K562 (cell line): Measurements from ENCODE around the gene ARHGAP18. TPM values are rescaled to one million over a fixed set of nuclear protein-coding genes. Genes with fewer than 3 reads are reported as not detected.

ENCODE experiments used
- ATAC-seq: fragments of 200-7000 bp; cut with Tn5 transposase; 3 replicates; pipeline ENCODE4 v1.9.1; 2020; ENCODE audit warnings: moderate library complexity
- BruUV-seq: library from RNA; stranded (reverse); fragments of 400-500 nt; replicated peaks from 2 replicates; lab custom pipeline; 2021; lab: Mats Ljungman, UMichigan
- CTCF ChIA-PET: fragments of 300-600 bp; formaldehyde crosslinking; extraction: SDS; loops from one replicate; lab custom pipeline; 2021; ENCODE audit warnings: low intra/inter-chr PET ratio; lab: Yijun Ruan, JAX
- POLR2A ChIA-PET: fragments of 300-600, 350-650 bp; sonication (Branson Sonifier 250); formaldehyde crosslinking; extraction: SDS; loops from one replicate; lab custom pipeline; 2021; ENCODE audit warnings: antibody characterized with exemption, inconsistent platforms; lab: Yijun Ruan, JAX
- DNase-seq, 4 experiments: peaks; one replicate each; pipeline versions ENCODE4 v3.0.0 to v3.0.0-alpha.2; 2011 to 2018; ENCODE audit warnings: low spot score in 3 of 4, mixed read lengths in 3 of 4; ENCODE audit errors: extremely low read depth in 1 of 4
- FAIRE-seq: peaks from 2 replicates; lab custom pipeline; 2011; peaks lifted over from hg19 to GRCh38; lab: Jason Lieb, UNC
- H2AFZ ChIP-seq: 2 replicates; pipeline ENCODE4 v1.6.0; 2011; ENCODE audit warnings: low read depth, low read length, control low read depth, inconsistent platforms
- H3K27ac ChIP-seq: fragments of 200-600 bp; 3 replicates; pipeline ENCODE4 v1.8.0; 2011; ENCODE audit warnings: low read depth, mild to moderate bottlenecking, control low read depth, inconsistent platforms, low read length, moderate library complexity, mixed read lengths; ENCODE audit errors: extremely low read depth
- H3K27me3 ChIP-seq, 2 experiments: fragments of 300-600 bp in 1 of 2; 2 replicates in 1 of 2; 3 replicates in 1 of 2; pipeline versions ENCODE4 v1.6.0 to v1.8.0; 2011; ENCODE audit warnings: inconsistent platforms in 2 of 2, low read length in 2 of 2, mild to moderate bottlenecking in 1 of 2, mixed read lengths in 1 of 2, moderate library complexity in 1 of 2; ENCODE audit not compliant: control insufficient read depth in 2 of 2, insufficient read depth in 2 of 2
- H3K36me3 ChIP-seq: fragments of 300-600 bp; 3 replicates; pipeline ENCODE4 v1.8.0; 2011; ENCODE audit warnings: mild to moderate bottlenecking, low read length, inconsistent platforms; ENCODE audit not compliant: control insufficient read depth, insufficient read depth
- H3K4me1 ChIP-seq, 2 experiments: fragments of 200-600 bp in 1 of 2; replicated peaks in 1 of 2; 2 replicates in 1 of 2; 3 replicates in 1 of 2; pipeline versions ENCODE4 v1.5.1 to v1.8.0; 2011; ENCODE audit warnings: inconsistent platforms in 2 of 2, low read length in 2 of 2, mild to moderate bottlenecking in 1 of 2, mixed read lengths in 1 of 2, moderate library complexity in 1 of 2; ENCODE audit not compliant: control insufficient read depth in 2 of 2, insufficient read depth in 2 of 2
- H3K4me2 ChIP-seq: 2 replicates; pipeline ENCODE4 v1.6.1; 2011; ENCODE audit warnings: low read length, control low read depth, inconsistent platforms, mixed read lengths; ENCODE audit not compliant: insufficient read depth
- H3K4me3 ChIP-seq: fragments of 200-600 bp; sonication (generic), shearing (Covaris generic); 2 replicates; pipeline ENCODE4 v1.5.1; 2016; ENCODE audit warnings: control low read depth, inconsistent platforms
- H3K79me2 ChIP-seq: fragments of 200-600 bp; 3 replicates; pipeline ENCODE4 v1.8.0; 2011; ENCODE audit warnings: low read length, inconsistent platforms; ENCODE audit not compliant: control insufficient read depth, insufficient read depth
- H3K9ac ChIP-seq, 2 experiments: 2 replicates each; pipeline versions ENCODE4 v1.6.0 to v1.6.1; 2011; ENCODE audit warnings: low read depth in 2 of 2, low read length in 2 of 2, control low read depth in 1 of 2, inconsistent platforms in 1 of 2, mild to moderate bottlenecking in 1 of 2, mixed read lengths in 1 of 2; ENCODE audit not compliant: insufficient read depth in 1 of 2
- H3K9me1 ChIP-seq: one replicate; pipeline ENCODE4 v1.6.0; 2011; ENCODE audit warnings: inconsistent platforms, mild to moderate bottlenecking, low read length, moderate library complexity; ENCODE audit not compliant: control insufficient read depth, insufficient read depth
- H3K9me3 ChIP-seq: replicated peaks from 2 replicates; pipeline ENCODE4 v1.5.1; 2011; ENCODE audit warnings: low read depth, low read length, inconsistent platforms; ENCODE audit not compliant: control insufficient read depth, insufficient read depth
- H4K20me1 ChIP-seq: replicated peaks from 2 replicates; pipeline ENCODE4 v1.6.1; 2011; ENCODE audit warnings: low read length, inconsistent platforms, mixed read lengths; ENCODE audit not compliant: control insufficient read depth, insufficient read depth
- CEBPB ChIP-seq: fragments of 450-650 bp; IDR thresholded peaks from 2 replicates; pipeline ENCODE4 v1.6.1; 2016; ENCODE audit warnings: missing genetic modification characterization, missing compliant biosample characterization
- CEBPG ChIP-seq, 3 experiments: fragments of 200-800 bp in 1 of 3; sonication (Bioruptor generic) in 1 of 3; sonication (generic) in 1 of 3; formaldehyde crosslinking in 1 of 3; IDR thresholded peaks in 2 of 3; conservative IDR thresholded peaks in 1 of 3; 2 replicates each; pipeline versions ENCODE4 v1.6.1 to v1.8.0; 2016 to 2022; ENCODE audit warnings: missing compliant biosample characterization in 2 of 3, missing genetic modification characterization in 2 of 3, mild to moderate bottlenecking in 1 of 3, missing genetic modification reagents in 1 of 3
- CHD2 ChIP-seq: IDR thresholded peaks from 2 replicates; pipeline ENCODE4 v1.6.1; 2011; ENCODE audit warnings: low read depth, low read length
- E2F3 ChIP-seq: fragments of 250-450 bp; sonication (Bioruptor Pico); IDR thresholded peaks from 2 replicates; pipeline ENCODE4 v1.4.0; 2020; ENCODE audit warnings: mild to moderate bottlenecking
- KLF1 ChIP-seq: fragments of 450-650 bp; IDR thresholded peaks from 2 replicates; pipeline ENCODE4 v1.6.1; 2016; ENCODE audit warnings: missing genetic modification characterization, missing compliant biosample characterization
- KLF13 ChIP-seq: fragments of 450-650 bp; IDR thresholded peaks from 2 replicates; pipeline ENCODE4 v1.6.1; 2016; ENCODE audit warnings: missing genetic modification characterization, low read depth, mild to moderate bottlenecking, missing compliant biosample characterization, moderate library complexity, borderline replicate concordance
- LEF1 ChIP-seq: fragments of 450-650 bp; IDR thresholded peaks from 2 replicates; pipeline ENCODE4 v1.6.1; 2016; ENCODE audit warnings: mild to moderate bottlenecking
- NR2C1 ChIP-seq, 2 experiments: fragments of 450-650 bp; IDR thresholded peaks; 2 replicates each; pipeline ENCODE4 v1.6.1; 2017; ENCODE audit warnings: mild to moderate bottlenecking in 2 of 2, antibody characterized with exemption in 1 of 2, inconsistent platforms in 1 of 2, missing compliant biosample characterization in 1 of 2, missing genetic modification characterization in 1 of 2
- RBM14 ChIP-seq: fragments of 200-400 bp; formaldehyde crosslinking; IDR thresholded peaks from 2 replicates; pipeline ENCODE4 v1.6.1; 2018; ENCODE audit warnings: low read depth, mild to moderate bottlenecking, low read length, moderate library complexity, borderline replicate concordance; ENCODE audit not compliant: insufficient read depth
- SMAD1 ChIP-seq: fragments of 150-350 bp; IDR thresholded peaks from 2 replicates; pipeline ENCODE4 v1.6.1; 2014; ENCODE audit warnings: low read length, low read depth; ENCODE audit not compliant: partially characterized antibody
- ZNF224 ChIP-seq: sonication (generic); formaldehyde crosslinking; IDR thresholded peaks from 2 replicates; pipeline ENCODE4 v1.8.0; 2022; ENCODE audit warnings: mild to moderate bottlenecking, missing genetic modification reagents
- ZNF274 ChIP-seq: IDR thresholded peaks from 2 replicates; pipeline ENCODE4 v1.6.1; 2011; ENCODE audit warnings: low read depth, mild to moderate bottlenecking, low read length, moderate library complexity, borderline replicate concordance
- ZNF668 ChIP-seq: fragments of 250-450 bp; sonication (Bioruptor Pico); IDR thresholded peaks from 2 replicates; pipeline ENCODE4 v1.8.0; 2022; ENCODE audit warnings: mild to moderate bottlenecking, inconsistent platforms
- ZNF695 ChIP-seq: fragments of 450-650 bp; formaldehyde crosslinking; IDR thresholded peaks from 2 replicates; pipeline ENCODE4 v1.4.0; 2020; ENCODE audit warnings: mild to moderate bottlenecking, moderate library complexity
- WGBS: fragments of 100-300 bp; shearing (Covaris generic); methylation state at CpG from one replicate; pipeline ENCODE4 v1.1.6; 2016; ENCODE audit warnings: low coverage, mixed read lengths; ENCODE audit not compliant: insufficient coverage; ENCODE audit errors: missing lambda C conversion rate; 5-methylcytosine and 5-hydroxymethylcytosine counted together
- in situ Hi-C: fragments of 300-500 bp; cut with MboI; formaldehyde crosslinking; loops from 4 replicates; pipeline ENCODE4 v1.15.0; 2018; ENCODE audit warnings: inconsistent platforms, mixed read lengths
- intact Hi-C: fragments of 100-400 bp; cut with micrococcal nuclease; formaldehyde crosslinking; loops from 2 replicates; pipeline ENCODE4 v1.14.2; 2022
- polyA plus RNA-seq, 8 experiments: library from polyadenylated mRNA; depleted of rRNA in 4 of 8; stranded (reverse) in 5 of 8; unstranded in 3 of 8; fragments of >200 nt; fragmentation: Nextera tagmentation in 2 of 8; fragmentation: Illumina TruSeq in 1 of 8; extraction: Ambion mirVana in 2 of 8; extraction: Trizol in 1 of 8; gene quantifications; 2 replicates each; pipeline versions ENCODE4 v1.2.1 to v1.2.3, GENCODE V29; 2011 to 2014; ENCODE audit warnings: inconsistent platforms in 1 of 8, missing spikeins in 1 of 8
- total RNA-seq, 7 experiments: library from RNA; depleted of rRNA in 6 of 7; stranded (reverse); fragments of >200 nt in 6 of 7; fragmentation: Illumina TruSeq in 2 of 7; extraction: Trizol in 2 of 7; gene quantifications; 2 replicates each; pipeline versions ENCODE4 v1.2.1 to v1.2.3, GENCODE V29; 2011 to 2021; ENCODE audit warnings: low replicate concordance in 1 of 7
- TF ChIP-seq, protein P1 (sequence below): fragments of 200-800 bp; sonication (Bioruptor generic); IDR thresholded peaks from 2 replicates; pipeline ENCODE4 v1.6.1; 2016; ENCODE audit warnings: missing genetic modification characterization, missing compliant biosample characterization
- TF ChIP-seq, protein P2 (sequence below): fragments of 250-450 bp; sonication (Bioruptor Pico); IDR thresholded peaks from 2 replicates; pipeline ENCODE4 v1.5.0; 2021; ENCODE audit warnings: mild to moderate bottlenecking, borderline replicate concordance

ARHGAP18 gene
- total and polyA plus RNA-seq, 9 of the 15 experiments (the other 6 are each of a cell fraction or from before 2014, with no cell fraction given): 13.3 to 29.7 (median 21.1) TPM

DNA sequence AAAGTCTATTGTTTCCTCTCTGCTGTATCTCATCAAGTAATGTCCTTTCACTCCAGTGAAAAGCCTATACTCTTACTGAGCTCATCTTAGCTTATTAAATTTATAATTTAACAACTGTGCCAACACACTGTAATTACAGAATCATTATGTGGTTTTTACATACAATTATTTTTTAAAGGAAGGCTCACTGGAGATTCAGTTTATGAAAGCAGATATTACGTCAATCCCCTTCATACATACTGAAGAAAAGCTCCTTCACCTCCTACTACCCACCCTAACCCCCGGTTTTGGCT is 28.1 kb downstream of the ARHGAP18 start:
- Histone ChIP-seq H3K27me3 (no peaks in the 10 kb centered on the region), H3K36me3 (peaks cover 7% of the 10 kb centered on the region; the same call in 1 of the 3 replicates), H3K79me2 (peaks cover 87% of the 10 kb centered on the region), H3K27ac (peak overlapping the region; percentile 54; the same call in 2 of the 3 replicates), H3K4me2 (no peak overlapping the region), H3K4me1 (peaks cover 19 to 67% of the 10 kb centered on the region in 2 experiments), H2AFZ (no peak overlapping the region), H3K9me1 (no peaks in the 10 kb centered on the region), H3K9ac (no peak overlapping the region; a peak in 1 of 4 replicates), H4K20me1 (no peaks in the 10 kb centered on the region), H3K9me3 (no peaks in the 10 kb centered on the region), H3K4me3 (no peak overlapping the region)
- intact Hi-C loops (no loop called here), in situ Hi-C loops (no loop called here)
- 78% methylated on average over 2 of the region's 2 CpGs for WGBS
- POLR2A ChIA-PET: interaction anchor here (1.1 to 1.2 kb wide), 2 partner anchors 15 to 22 kb away, joined by 3 to 4 read pairs; no protein-coding TSS in a partner anchor
- CTCF ChIA-PET: no interaction called here
- no peak for ATAC-seq
- no peak for DNase-seq
- no peak for FAIRE-seq
- no TSS peak for BruUV-seq
- no peak for TF ChIP-seq ZNF274
- TF ChIP-seq, protein P1, sequence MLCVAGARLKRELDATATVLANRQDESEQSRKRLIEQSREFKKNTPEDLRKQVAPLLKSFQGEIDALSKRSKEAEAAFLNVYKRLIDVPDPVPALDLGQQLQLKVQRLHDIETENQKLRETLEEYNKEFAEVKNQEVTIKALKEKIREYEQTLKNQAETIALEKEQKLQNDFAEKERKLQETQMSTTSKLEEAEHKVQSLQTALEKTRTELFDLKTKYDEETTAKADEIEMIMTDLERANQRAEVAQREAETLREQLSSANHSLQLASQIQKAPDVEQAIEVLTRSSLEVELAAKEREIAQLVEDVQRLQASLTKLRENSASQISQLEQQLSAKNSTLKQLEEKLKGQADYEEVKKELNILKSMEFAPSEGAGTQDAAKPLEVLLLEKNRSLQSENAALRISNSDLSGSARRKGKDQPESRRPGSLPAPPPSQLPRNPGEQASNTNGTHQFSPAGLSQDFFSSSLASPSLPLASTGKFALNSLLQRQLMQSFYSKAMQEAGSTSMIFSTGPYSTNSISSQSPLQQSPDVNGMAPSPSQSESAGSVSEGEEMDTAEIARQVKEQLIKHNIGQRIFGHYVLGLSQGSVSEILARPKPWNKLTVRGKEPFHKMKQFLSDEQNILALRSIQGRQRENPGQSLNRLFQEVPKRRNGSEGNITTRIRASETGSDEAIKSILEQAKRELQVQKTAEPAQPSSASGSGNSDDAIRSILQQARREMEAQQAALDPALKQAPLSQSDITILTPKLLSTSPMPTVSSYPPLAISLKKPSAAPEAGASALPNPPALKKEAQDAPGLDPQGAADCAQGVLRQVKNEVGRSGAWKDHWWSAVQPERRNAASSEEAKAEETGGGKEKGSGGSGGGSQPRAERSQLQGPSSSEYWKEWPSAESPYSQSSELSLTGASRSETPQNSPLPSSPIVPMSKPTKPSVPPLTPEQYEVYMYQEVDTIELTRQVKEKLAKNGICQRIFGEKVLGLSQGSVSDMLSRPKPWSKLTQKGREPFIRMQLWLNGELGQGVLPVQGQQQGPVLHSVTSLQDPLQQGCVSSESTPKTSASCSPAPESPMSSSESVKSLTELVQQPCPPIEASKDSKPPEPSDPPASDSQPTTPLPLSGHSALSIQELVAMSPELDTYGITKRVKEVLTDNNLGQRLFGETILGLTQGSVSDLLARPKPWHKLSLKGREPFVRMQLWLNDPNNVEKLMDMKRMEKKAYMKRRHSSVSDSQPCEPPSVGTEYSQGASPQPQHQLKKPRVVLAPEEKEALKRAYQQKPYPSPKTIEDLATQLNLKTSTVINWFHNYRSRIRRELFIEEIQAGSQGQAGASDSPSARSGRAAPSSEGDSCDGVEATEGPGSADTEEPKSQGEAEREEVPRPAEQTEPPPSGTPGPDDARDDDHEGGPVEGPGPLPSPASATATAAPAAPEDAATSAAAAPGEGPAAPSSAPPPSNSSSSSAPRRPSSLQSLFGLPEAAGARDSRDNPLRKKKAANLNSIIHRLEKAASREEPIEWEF (CRISPR knock-in tag): no peak
- TF ChIP-seq CHD2: no peak
- TF ChIP-seq ZNF695: no peak
- no peak for TF ChIP-seq ZNF668 (CRISPR knock-in tag)
- TF ChIP-seq RBM14: no peak
- TF ChIP-seq ZNF224: no peak
- TF ChIP-seq KLF1: no peak
- no peak for TF ChIP-seq NR2C1 (IDR thresholded peaks at IDR 0.05)
- TF ChIP-seq NR2C1 (tag; IDR thresholded peaks at IDR 0.05): no peak
- TF ChIP-seq CEBPG (CRISPR knock-in tag; IDR thresholded peaks at IDR 0.05): no peak
- no peak for TF ChIP-seq CEBPG (tag; conservative IDR thresholded peaks at IDR 0.05 in 1 of 2, IDR thresholded peaks at IDR 0.05 in 1 of 2)
- TF ChIP-seq E2F3 (CRISPR knock-in tag): no peak
- TF ChIP-seq KLF13: no peak
- TF ChIP-seq, protein P2, sequence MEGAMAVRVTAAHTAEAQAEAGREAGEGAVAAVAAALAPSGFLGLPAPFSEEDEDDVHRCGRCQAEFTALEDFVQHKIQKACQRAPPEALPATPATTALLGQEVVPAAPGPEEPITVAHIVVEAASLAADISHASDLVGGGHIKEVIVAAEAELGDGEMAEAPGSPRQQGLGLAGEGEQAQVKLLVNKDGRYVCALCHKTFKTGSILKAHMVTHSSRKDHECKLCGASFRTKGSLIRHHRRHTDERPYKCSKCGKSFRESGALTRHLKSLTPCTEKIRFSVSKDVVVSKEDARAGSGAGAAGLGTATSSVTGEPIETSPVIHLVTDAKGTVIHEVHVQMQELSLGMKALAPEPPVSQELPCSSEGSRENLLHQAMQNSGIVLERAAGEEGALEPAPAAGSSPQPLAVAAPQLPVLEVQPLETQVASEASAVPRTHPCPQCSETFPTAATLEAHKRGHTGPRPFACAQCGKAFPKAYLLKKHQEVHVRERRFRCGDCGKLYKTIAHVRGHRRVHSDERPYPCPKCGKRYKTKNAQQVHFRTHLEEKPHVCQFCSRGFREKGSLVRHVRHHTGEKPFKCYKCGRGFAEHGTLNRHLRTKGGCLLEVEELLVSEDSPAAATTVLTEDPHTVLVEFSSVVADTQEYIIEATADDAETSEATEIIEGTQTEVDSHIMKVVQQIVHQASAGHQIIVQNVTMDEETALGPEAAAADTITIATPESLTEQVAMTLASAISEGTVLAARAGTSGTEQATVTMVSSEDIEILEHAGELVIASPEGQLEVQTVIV (CRISPR knock-in tag): no peak
- TF ChIP-seq LEF1: no peak
- TF ChIP-seq CEBPB (tag): no peak
- TF ChIP-seq SMAD1: no peak
